Smooth muscle cell (in vitro differentiated cells): ENCODE measurements around the gene HES2. TPM values are rescaled to one million over a fixed set of nuclear protein-coding genes. Genes with fewer than 3 reads are reported as not detected.
A peak's percentile ranks its signal among the peaks of the same experiment; 100 is the strongest.
"Not testable (repeated sequence)": the region's sequence is repeated elsewhere in the genome, so short reads cannot be mapped to it uniquely, and the experiment has no call there.

Experiments
- DNase-seq: peaks from one replicate; lab custom pipeline; 2025; ENCODE audit not compliant: unreplicated experiment; lab: John Stamatoyannopoulos, UW
- H2AFZ ChIP-seq: fragments of 200-600 bp; sonication (generic); 2 replicates; pipeline ENCODE4 v1.6.0; 2016; ENCODE audit warnings: antibody characterized with exemption, low read depth, mild to moderate bottlenecking
- H3F3A ChIP-seq: fragments of 200-600 bp; sonication (generic); 2 replicates; pipeline ENCODE4 v1.6.0; 2017; ENCODE audit warnings: antibody characterized with exemption, low read depth
- H3K27ac ChIP-seq: fragments of 200-600 bp; sonication (generic); 2 replicates; pipeline ENCODE4 v1.5.1; 2016; ENCODE audit warnings: low read depth, mild to moderate bottlenecking
- H3K27me3 ChIP-seq: fragments of 200-600 bp; sonication (generic); 2 replicates; pipeline ENCODE4 v1.6.1; 2016; ENCODE audit warnings: low read depth, mild to moderate bottlenecking
- H3K36me3 ChIP-seq: fragments of 200-600 bp; sonication (generic); 2 replicates; pipeline ENCODE4 v1.5.1; 2016; ENCODE audit warnings: low read depth
- H3K4me1 ChIP-seq: fragments of 200-600 bp; sonication (generic); 2 replicates; pipeline ENCODE4 v1.5.1; 2016; ENCODE audit warnings: low read depth
- H3K4me2 ChIP-seq: fragments of 200-600 bp; sonication (generic); 2 replicates; pipeline ENCODE4 v1.6.0; 2016; ENCODE audit warnings: mild to moderate bottlenecking
- H3K4me3 ChIP-seq: fragments of 200-600 bp; sonication (generic); 2 replicates; pipeline ENCODE4 v1.5.1; 2016; ENCODE audit warnings: mild to moderate bottlenecking
- H3K79me2 ChIP-seq: fragments of 200-600 bp; sonication (generic); 2 replicates; pipeline ENCODE4 v1.6.0; 2016; ENCODE audit warnings: low read depth, mild to moderate bottlenecking
- H3K9ac ChIP-seq: fragments of 200-600 bp; sonication (generic); 2 replicates; pipeline ENCODE4 v1.6.0; 2016; ENCODE audit warnings: low read depth
- H3K9me3 ChIP-seq: fragments of 200-600 bp; sonication (generic); replicated peaks from 2 replicates; pipeline ENCODE4 v1.5.1; 2016; ENCODE audit warnings: low read depth
- H4K20me1 ChIP-seq: fragments of 200-600 bp; sonication (generic); 2 replicates; pipeline ENCODE4 v1.6.0; 2016; ENCODE audit warnings: low read depth
- CTCF ChIP-seq: fragments of 200-600 bp; sonication (generic); IDR thresholded peaks from 2 replicates; pipeline ENCODE4 v1.5.1; 2017; ENCODE audit warnings: borderline replicate concordance, mild to moderate bottlenecking, antibody characterized with exemption; ENCODE audit not compliant: insufficient read depth, poor library complexity, severe bottlenecking
- WGBS: methylation state at CpG from one replicate; pipeline ENCODE4 v1.1.7; 2016; ENCODE audit warnings: low lambda C conversion rate; 5-methylcytosine and 5-hydroxymethylcytosine counted together
- polyA plus RNA-seq: library from polyadenylated mRNA; unstranded; fragments of >200 nt; fragmentation: Nextera tagmentation; extraction: Ambion mirVana; gene quantifications from 2 replicates; pipeline ENCODE4 v1.2.1, GENCODE V29; 2016
- total RNA-seq: library from RNA; depleted of rRNA; stranded (reverse); fragments of >200 nt; gene quantifications from 2 replicates; pipeline ENCODE4 v1.2.3, GENCODE V29; 2014

The HES2 gene
- total and polyA plus RNA-seq, 2 experiments from 2014 or later, result 1.7 to 4.6 TPM

GRCh38 chr1:6441586-6441985 is 21.9 kb upstream of the HES2 start:
- DNase-seq, result no peak
- Histone ChIP-seq H3K27me3 (peaks cover 28% of the 10 kb centered on the region), H3K36me3 (no peaks in the 10 kb centered on the region), H3K9me3 (no peaks in the 10 kb centered on the region), H3K79me2 (no peaks in the 10 kb centered on the region), H3K27ac (no peak overlapping the region), H3K4me2 (no peak overlapping the region), H2AFZ (no peak overlapping the region), H3K4me1 (no peaks in the 10 kb centered on the region), H3K9ac (no peak overlapping the region), H3K4me3 (no peak overlapping the region), H3F3A (no peaks in the 10 kb centered on the region), H4K20me1 (no peaks in the 10 kb centered on the region)
- WGBS, result 86% methylated on average over 7 of the region's 7 CpGs
- TF ChIP-seq CTCF, result no peak

GRCh38 chr1:6440198-6441126 is 20.7 kb upstream of the HES2 start:
- Histone ChIP-seq H3K79me2 (no peaks in the 10 kb centered on the region), H3K9me3 (no peaks in the 10 kb centered on the region), H3K9ac (no peak overlapping the region), H2AFZ (no peak overlapping the region), H3K4me1 (no peaks in the 10 kb centered on the region), H3K4me2 (peak overlapping the region; percentile 69), H3F3A (no peaks in the 10 kb centered on the region), H3K27ac (no peak overlapping the region), H3K27me3 (peaks cover 25% of the 10 kb centered on the region), H3K36me3 (no peaks in the 10 kb centered on the region), H3K4me3 (peak overlapping the region; percentile 31), H4K20me1 (no peaks in the 10 kb centered on the region)
- DNase-seq, result no peak
- 14% methylated on average over 52 of the region's 101 CpGs for WGBS
- TF ChIP-seq CTCF, result peak; percentile 35

- WGBS, result 19% methylated on average over 5 of the region's 5 CpGs
- peak; percentile 13 for DNase-seq
These were observed 18.4 kb upstream of the HES2 start for GRCh38 chr1:6438047-6438525.

GRCh38 chr1:6437012-6437700 is 17.4 kb upstream of the HES2 start:
- not testable (repeated sequence) for H3K9me3 ChIP-seq, DNase-seq, H3K36me3 ChIP-seq, H3K4me1 ChIP-seq, H3K79me2 ChIP-seq, H4K20me1 ChIP-seq, H3F3A ChIP-seq, H3K9ac ChIP-seq, H3K4me3 ChIP-seq, H3K27ac ChIP-seq, H2AFZ ChIP-seq, H3K4me2 ChIP-seq
- H3K27me3 ChIP-seq, result peaks cover 24% of the 10 kb centered on the region
- WGBS, result 84% methylated on average over 22 of the region's 22 CpGs

More at GRCh38 chr1:6438047-6438525, 18.4 kb upstream of the HES2 start:
- Histone ChIP-seq H4K20me1 (no peaks in the 10 kb centered on the region), H3K27ac (no peak overlapping the region), H3F3A (no peaks in the 10 kb centered on the region), H3K9me3 (no peaks in the 10 kb centered on the region), H2AFZ (no peak overlapping the region), H3K36me3 (no peaks in the 10 kb centered on the region), H3K4me1 (no peaks in the 10 kb centered on the region), H3K79me2 (no peaks in the 10 kb centered on the region), H3K9ac (no peak overlapping the region), H3K4me2 (no peak overlapping the region), H3K4me3 (no peak overlapping the region), H3K27me3 (peaks cover 25% of the 10 kb centered on the region)
- TF ChIP-seq CTCF, result peak; percentile 89

- H3K79me2 ChIP-seq, H4K20me1 ChIP-seq, H3K9me3 ChIP-seq, H3K4me1 ChIP-seq, DNase-seq, H3F3A ChIP-seq, H3K27ac ChIP-seq, H2AFZ ChIP-seq, H3K4me3 ChIP-seq, H3K4me2 ChIP-seq, H3K9ac ChIP-seq, H3K36me3 ChIP-seq: not testable (repeated sequence)
- 90% methylated on average over 3 of the region's 3 CpGs for WGBS
- H3K27me3 ChIP-seq, result peaks cover 16% of the 10 kb centered on the region
These were observed 16.6 kb upstream of the HES2 start for GRCh38 chr1:6436277-6436676.
